ENCODE measurements around the gene RP9.

RP9 gene

DNA sequence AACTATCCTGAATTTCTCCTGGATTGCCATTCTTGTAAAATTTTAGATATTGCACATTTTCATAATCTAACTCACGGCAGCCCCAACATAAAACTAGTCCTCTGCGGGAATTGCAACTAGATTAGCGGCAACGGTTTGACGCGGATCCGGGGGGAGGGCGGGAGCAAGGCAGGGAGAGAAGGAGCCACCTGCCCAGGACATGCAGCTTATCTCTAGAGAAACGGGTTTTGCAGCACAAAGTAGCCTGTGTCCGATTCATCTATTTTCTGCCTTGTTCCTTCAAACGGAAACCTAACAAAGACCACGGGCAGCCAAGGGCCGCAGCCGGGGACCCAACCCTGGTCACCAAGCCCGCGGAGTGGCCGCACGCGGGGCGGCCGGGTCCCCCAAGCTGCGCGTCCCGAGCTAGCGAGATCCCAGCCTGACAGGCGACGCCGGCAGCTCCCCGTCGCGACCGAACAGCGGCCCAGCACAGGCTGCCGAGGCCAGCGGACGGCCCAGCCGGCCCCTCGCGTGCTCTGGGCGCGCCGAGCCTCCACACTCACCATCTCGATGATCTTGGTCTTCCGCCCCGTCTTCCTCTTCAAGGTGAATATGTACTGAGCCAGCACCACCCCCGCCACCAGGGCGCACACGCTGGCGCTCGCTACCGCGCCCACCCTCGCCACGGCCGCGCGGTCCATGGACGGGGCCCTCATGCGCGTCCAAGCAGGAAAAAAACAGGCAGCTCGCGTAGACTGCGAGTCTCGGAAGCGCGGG, 47.0 kb downstream of the RP9 start, which contains the start of gene NT5C3A:
NT5C3A (minus strand) TSS at position 754 of the 759 bp plus-strand sequence; CDS start at position 683, 71 bp downstream.
- no peak for DNase-seq

DNA sequence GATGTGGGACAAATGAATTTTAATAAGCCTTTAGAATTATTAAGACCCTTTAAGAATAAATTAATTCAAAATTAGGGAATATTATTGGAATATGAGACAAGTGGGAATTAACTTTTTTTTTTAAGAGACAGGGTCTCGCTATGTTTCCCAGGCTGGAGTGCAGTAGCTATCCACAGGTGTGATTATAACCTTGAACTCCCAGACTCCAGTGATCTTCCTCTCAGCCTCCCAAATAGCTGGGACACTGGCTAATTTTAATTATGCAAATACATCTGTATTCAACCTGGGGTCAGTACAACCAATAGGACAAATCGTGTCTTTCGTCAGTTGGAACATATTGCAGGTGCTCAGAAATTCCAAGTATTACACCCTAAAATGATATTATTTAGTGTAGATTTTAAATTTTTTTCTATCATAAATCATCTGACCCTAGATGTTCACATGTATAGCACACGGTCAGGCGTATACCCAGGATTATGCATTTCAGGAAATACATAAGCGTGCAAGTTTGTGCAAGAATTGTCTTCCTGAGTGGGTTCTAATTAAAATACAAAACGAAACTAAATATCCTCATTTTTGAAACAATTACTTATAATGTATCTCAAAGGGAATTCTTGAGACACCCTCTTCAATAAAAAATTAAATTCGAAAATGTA, 47.8 kb downstream of the RP9 start:
- DNase-seq: no peak

GRCh38 chr7:33059635-33060034, 49.6 kb downstream of the RP9 start:
- no peak for DNase-seq

DNA sequence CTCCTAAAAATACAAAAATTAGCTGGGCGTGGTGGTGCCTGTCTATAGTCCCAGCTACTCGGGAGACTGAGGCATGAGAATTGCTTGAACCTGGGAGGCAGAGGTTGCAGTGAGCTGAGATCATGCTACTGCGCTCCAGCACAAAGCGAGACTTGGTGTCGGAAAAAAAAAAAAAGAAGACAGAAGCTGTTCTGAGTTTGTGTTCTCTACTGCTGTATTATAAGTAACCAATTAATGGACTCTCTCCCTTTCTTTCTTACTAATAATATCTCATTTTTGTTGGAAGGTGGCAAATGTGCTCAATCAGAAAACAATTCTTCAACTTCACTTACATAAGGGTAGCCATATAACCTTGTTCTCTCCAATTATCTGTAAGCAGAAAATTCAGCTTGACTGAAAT, 54.0 kb downstream of the RP9 start:
- no peak for DNase-seq

- no peak for DNase-seq
Measured at GRCh38 chr7:33054261-33054964, 54.8 kb downstream of the RP9 start.

DNA sequence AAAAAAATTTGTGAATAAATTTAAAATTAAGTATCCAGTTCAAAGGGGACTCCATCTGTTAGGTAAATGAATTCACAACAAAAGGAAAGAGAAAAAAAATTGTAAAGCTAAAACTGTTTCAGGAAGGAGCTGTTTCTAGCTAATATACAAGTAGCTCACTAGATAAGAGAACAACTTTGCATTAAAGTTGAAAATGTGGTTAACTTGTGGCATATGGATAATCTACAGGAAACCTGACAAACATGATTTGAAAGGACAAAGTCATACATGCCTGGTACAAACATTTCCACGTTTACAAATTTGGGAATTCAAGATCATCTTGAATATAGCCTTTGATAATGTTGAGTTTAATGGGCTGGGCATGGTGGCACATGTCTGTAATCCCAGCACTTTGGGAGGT, 55.5 kb downstream of the RP9 start:
- no peak for DNase-seq

DNA sequence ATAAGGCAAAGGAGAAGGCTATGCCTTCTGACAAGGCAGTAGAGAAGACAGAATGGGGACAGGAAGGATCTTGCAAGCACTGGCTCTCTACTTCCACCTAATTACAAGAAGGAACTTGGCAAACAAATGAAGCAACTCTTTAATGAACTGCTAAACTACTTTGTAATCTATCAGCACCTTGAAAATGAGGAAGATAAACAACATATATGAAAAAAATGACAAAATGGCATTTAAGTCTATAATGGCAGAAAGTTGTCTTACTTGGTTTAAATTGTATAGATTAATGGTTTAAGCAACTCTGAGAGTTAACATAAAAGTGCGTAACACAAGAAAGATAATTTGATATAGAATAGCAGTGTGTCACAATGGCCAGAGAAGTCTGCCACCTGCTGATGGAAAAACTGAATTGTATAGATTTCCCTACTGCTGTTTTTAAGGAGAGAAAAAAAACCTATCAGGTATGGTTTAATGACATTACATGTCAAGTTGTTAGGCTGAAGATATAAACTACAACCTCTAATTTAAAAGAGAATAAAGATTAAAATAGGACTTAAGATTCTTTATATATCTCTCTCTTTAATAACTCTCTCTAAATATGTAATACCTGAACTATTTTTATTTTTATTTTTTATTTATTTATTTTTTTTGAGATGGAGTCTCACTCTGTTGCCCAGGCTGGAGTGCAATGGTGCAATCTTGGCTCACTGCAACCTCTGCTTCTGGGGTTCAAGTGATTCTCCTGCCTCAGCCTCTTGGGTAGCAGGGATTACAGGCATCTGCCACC, 58.5 kb downstream of the RP9 start:
- no peak for DNase-seq

- DNase-seq: no peak
Measured at GRCh38 chr7:33048704-33049103, 60.5 kb downstream of the RP9 start.

DNA sequence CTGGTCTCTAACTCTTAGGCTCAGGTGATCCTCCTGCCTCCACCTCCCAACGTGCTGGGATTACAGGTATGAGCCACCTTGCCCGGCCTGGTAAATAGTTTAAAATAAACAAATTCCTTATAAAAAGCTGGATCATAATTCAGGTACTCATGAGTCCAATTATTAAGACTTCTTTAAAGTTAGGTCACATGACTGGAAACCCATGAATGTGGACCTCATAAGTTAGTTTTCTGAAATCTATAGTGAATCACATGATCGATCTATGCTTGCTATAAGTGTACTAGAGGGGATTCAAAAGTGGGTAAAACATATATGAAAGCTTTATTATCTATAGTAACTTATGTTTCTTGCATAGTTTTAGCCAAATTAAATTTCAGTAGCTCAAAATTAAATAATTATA, 60.9 kb downstream of the RP9 start:
- DNase-seq: no peak

GRCh38 chr7:33044986-33045385, 64.2 kb downstream of the RP9 start:
- no peak for DNase-seq

Data from NCI-H187 treated with DMSO at 0.1 percent for 48 hours (cell line).